Stimulated activated CD8-positive, alpha-beta memory T cell treated with anti-CD3 and anti-CD28 coated beads, Interleukin-4, amount 100 ng/mL, for 4 hours (primary cell): Measurements from ENCODE around the gene FABP7.

Experiments used
- DNase-seq, 2 donors: peaks; one replicate each; pipeline ENCODE4 v3.0.0-alpha.2; 2020; ENCODE audit warnings: low read depth in 2 of 2, low spot score in 1 of 2

FABP7 gene

DNA sequence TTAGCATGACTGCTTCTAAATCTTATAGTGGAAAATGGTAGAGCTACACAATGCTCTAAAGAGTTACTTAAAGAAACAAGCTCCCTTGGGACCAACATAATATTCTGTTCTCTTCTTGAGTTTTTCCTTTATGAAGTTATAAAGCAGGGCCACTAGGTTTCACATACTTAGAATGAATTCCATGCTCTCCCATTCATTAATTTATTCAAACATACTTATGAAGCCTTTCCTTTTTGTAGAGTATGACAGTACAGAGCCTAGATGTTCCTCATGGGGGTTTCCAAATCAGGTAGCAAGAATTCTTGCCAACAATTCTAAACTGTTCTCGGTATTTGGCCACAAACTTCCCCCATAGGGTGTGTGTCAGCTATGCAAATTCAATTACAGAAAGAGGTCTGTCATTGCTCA lies 20.6 kb upstream of the FABP7 start:
- no peak for DNase-seq

- no peak for DNase-seq
Observed at GRCh38 chr6:122760330-122760729, 19.2 kb upstream of the FABP7 start.

DNA sequence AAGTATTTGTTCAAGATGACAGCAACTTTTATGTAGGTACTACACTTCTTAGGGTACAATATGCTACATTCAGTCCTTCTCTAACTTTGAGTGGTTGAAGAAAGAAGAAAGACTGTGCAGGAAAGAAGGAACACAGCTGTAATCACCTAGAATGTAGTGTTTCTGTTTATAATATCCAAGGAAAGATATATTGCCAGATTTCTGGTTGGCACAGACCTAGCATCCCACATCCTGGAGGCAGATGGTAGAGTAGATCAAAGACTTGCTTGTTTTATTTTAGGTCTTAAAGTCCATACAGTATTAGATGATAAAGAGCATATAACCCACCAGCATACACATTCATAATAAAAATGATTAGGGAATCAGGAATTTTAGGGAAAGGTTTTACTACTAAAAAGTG lies 13.3 kb upstream of the FABP7 start:
- no peak for DNase-seq

- no peak for DNase-seq
Observed at GRCh38 chr6:122770835-122771601, 8.5 kb upstream of the FABP7 start.

- no peak for DNase-seq
Observed at GRCh38 chr6:122772724-122773415, 6.6 kb upstream of the FABP7 start.

- no peak for DNase-seq
Observed at GRCh38 chr6:122775975-122776374, 3.5 kb upstream of the FABP7 start.

DNA sequence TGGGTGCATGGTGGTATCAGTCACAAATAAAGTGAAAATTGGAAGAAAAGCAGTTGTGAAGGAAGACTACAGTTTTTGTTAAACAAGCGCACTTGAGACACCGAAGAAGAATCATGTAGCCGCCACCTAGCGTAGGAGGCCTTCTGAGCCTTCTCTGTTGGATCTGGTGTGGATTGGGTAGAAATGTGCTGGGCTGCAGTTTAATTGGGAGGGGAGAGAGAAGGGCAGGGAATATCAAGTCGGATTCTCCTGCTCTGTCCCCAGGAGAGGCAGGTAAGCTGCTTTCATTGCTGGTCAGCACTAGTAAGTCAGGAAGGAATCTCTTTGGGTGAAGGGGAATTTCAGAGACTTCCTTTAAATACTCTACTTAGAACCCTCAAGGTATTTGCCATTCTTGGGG lies 1.2 kb upstream of the FABP7 start:
- no peak for DNase-seq

- no peak for DNase-seq
Observed at GRCh38 chr6:122778985-122779661, 393 bp upstream of the FABP7 start.

- DNase-seq: no peak
Observed at GRCh38 chr6:122780114-122780513, 598 bp downstream of the FABP7 start.

GRCh38 chr6:122781716-122782115 lies 2.2 kb downstream of the FABP7 start:
- DNase-seq: no peak

- no peak for DNase-seq
Observed at GRCh38 chr6:122783401-122783800, 3.9 kb downstream of the FABP7 start.

DNA sequence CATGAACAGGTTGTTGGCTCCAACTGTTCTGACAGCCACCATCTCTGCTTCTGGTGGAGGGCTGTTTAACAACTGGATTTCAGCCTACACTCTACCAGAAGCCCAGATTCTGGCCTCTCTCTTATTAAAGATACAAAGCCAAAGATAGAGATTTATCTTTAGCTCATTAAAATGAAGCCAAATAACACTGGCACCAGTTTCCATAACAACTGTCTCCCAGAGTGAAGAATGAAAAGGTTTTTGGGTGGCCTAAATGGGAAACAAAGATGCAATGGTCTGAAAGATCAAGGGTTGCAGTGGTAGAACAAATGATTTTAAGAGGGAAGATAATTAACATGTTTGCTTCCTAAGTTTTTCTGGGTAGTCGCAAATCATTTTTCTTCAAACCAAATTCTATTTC lies 6.4 kb downstream of the FABP7 start:
- DNase-seq: no peak

DNA sequence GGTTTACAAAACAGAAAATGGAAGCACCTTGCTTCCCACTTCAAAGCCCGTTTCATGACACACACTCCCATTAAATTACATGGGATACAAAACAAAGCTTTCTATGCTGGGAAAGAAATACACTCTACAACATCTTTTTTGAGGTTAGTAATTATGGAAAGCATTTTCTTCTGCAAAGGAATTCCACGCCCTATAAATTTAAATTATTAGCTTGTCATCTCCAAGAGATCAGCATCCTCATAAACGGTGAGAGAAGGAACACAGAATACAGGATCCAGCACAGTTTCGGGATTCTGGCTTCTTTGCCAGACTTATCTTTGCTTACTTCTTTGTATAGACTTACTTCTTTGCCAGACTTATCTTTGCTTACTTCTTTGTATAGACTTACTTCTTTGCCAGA lies 8.2 kb downstream of the FABP7 start:
- DNase-seq: no peak

GRCh38 chr6:122788208-122788607 lies 8.7 kb downstream of the FABP7 start:
- DNase-seq: no peak

DNA sequence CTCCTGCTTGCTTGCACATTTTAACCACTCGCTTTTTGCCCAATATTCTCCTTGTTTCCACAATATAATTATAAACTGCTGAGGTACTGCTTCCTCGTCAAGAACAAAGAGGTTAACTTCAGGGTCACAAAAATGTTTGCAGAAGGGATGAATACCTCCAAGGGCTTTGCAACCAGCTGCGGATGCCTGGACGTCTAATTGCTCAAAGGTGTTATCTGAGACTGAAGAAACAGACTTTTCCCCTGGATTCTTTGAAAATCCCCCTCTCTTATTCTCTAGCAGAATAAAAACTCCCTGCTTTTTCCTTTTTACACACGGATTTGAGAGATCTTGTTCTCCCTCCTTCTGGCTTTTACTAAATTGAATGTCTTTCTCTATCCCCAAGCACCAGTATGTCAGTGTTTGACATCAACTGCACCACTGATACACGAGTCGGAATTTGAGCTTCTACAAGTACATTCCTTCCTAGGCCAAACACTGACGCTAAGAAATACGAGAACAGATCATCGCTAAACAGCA lies 9.2 kb downstream of the FABP7 start:
- DNase-seq: no peak

DNA sequence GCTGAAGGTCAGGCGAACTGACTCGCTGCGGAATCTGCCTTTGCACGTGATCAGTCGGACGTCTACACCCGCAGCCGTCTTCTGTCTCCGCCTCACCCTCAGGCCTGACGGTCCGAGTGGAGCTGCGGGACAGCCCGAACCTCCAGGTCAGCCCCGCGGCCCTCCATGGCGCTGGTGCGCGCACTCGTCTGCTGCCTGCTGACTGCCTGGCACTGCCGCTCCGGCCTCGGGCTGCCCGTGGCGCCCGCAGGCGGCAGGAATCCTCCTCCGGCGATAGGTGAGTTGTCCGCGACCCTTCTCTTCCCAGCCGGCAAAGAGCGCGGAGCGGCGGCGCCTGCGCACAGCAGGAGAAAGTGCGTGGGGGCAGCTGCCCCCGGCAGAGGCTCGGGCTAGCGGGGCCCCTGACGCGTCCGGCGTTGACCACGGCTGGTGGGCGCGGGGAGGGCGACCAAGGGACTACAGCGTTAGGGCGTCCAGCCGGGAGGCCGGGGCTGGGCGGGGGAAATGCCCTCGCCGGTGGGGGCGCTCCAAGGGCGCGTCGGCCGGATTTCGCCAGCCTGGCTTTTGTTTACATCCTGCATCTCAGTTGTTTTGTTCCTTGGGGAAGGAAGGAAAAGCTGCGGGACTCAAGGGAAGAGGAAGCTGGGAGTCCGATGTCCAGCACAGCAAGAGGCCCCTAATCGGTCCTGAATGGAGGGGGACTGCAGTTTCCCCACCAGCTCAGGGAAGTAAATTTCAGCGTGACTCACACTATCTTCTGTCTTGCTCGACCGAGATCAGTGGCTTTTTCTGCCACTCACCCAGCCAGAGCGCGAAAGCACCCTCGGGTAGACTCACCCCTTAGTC lies 9.9 kb downstream of the FABP7 start, which contains the start of gene SMPDL3A:
TSS of gene SMPDL3A (plus strand) at position 77 of the 846 bp plus-strand sequence. CDS start at position 166, 89 bp downstream.
- DNase-seq: no peak

- DNase-seq: no peak
Observed at GRCh38 chr6:122790028-122790422, 10.5 kb downstream of the FABP7 start.

GRCh38 chr6:122790423-122791309 lies 11.2 kb downstream of the FABP7 start:
- DNase-seq: no peak

GRCh38 chr6:122791310-122791679 lies 11.8 kb downstream of the FABP7 start:
- DNase-seq: no peak

DNA sequence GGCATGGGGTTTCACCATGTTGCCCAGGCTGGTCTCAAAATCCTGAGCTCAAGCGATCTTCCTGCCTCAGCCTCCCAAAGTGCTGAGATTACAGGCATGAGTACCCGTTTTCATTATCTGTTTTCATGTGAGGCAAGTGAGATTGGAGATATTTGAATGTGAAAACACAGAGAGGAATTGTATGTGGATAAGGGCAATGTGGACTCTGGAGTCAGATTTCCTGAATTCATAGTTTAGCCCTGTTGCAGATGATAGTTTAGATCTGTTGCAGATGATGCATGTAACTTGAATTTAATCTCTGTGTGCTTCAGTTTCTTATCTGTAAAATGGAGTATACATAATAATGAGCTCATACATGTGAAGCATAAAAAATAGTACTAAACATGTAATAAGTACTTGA lies 13.2 kb downstream of the FABP7 start:
- DNase-seq: no peak
